ENCODE measurements around the gene HIPK3. TPM values are rescaled to one million over a fixed set of nuclear protein-coding genes. Genes with fewer than 3 reads are reported as not detected.

HIPK3 gene
- total RNA-seq, 1 donor from 2014 or later: 50.7 TPM

DNA sequence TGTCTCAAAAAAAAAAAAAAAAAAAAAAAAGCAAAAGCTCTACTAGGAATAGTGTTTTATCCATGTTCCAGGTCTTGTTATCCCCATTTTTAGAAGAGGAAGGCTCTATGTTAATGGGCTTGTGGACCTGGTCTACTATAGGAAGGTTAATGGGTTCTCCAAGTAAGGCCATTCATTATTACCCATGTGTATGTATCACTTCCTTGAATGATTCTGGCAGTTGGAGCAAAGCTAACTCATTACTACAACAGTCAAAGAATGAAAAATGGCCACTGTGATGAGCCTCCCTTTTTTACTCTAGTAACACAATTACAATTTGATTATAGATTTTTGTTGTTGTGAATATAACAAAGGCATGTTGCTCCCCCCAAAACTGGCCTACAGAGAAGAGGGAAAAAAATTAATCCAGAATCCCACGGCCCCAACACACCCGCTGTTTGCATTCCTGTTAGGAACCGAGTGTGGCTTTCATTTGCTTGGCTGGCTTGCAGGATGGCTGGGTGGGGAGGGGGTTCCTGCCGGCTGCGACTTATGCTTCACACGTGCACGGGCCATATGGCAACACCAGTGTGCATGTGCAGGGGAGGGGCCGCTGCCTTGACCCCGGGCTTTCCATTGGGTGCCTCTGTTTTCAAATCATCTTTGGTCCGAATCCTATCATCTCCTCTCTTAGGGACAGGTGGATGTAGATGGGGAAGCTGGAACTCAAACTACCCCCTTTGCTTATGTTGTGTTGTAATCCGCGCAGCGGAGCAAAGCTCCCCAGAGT lies 148.8 kb downstream of the HIPK3 start:
- POLR2A ChIA-PET: no interaction called here
- H3K36me3 Mint-ChIP-seq (ENCODE audit: low read depth): no peaks in the 10 kb centered on the region
- H3K9me3 Mint-ChIP-seq: no peaks in the 10 kb centered on the region
- no peak for ATAC-seq (ENCODE audit: low read depth)
- H3K27me3 Mint-ChIP-seq: peaks cover 6% of the 10 kb centered on the region
- H3K4me1 Mint-ChIP-seq: no peaks in the 10 kb centered on the region
- H3K4me3 Mint-ChIP-seq: no peak overlapping the region
- TF ChIP-seq, protein P1, sequence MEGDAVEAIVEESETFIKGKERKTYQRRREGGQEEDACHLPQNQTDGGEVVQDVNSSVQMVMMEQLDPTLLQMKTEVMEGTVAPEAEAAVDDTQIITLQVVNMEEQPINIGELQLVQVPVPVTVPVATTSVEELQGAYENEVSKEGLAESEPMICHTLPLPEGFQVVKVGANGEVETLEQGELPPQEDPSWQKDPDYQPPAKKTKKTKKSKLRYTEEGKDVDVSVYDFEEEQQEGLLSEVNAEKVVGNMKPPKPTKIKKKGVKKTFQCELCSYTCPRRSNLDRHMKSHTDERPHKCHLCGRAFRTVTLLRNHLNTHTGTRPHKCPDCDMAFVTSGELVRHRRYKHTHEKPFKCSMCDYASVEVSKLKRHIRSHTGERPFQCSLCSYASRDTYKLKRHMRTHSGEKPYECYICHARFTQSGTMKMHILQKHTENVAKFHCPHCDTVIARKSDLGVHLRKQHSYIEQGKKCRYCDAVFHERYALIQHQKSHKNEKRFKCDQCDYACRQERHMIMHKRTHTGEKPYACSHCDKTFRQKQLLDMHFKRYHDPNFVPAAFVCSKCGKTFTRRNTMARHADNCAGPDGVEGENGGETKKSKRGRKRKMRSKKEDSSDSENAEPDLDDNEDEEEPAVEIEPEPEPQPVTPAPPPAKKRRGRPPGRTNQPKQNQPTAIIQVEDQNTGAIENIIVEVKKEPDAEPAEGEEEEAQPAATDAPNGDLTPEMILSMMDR (IDR thresholded peaks at IDR 0.05): no peak
- CTCF ChIA-PET: no interaction called here
- no peak overlapping the region for H3K27ac Mint-ChIP-seq
- no peak for DNase-seq
- intact Hi-C loops (cut with micrococcal nuclease): no loop called here

Other genes with a start within 250 kb of the HIPK3 start
- 0.27 TPM in 1 of 2 replicates, not detected in the other for gene DEPDC7, start 241.5 kb upstream of the HIPK3 start, total RNA-seq
- gene TCP11L1, start 217.8 kb upstream of the HIPK3 start, total RNA-seq: 13.5 and 17.7 TPM in 2 replicates
- gene CSTF3, start 95.9 kb upstream of the HIPK3 start, total RNA-seq: 30.0 and 33.5 TPM in 2 replicates
- 0.09 TPM in 1 of 2 replicates, not detected in the other for gene KIAA1549L, start 118.7 kb downstream of the HIPK3 start, total RNA-seq